Mucosa of rectum (tissue), 2 donors: ENCODE results near the gene CALML3.
"Not testable (repeated sequence)": the region's sequence is repeated elsewhere in the genome, so short reads cannot be mapped to it uniquely, and the experiment has no call there.

ENCODE experiments used
- H3K27ac ChIP-seq, 2 donors: one replicate each; pipeline ENCODE4 v1.7.0; 2013; ENCODE audit warnings: inconsistent platforms in 2 of 2, low read depth in 2 of 2, low read length in 2 of 2
- H3K27me3 ChIP-seq, 2 donors: one replicate each; pipeline ENCODE4 v1.7.0; 2013; ENCODE audit warnings: low read length in 2 of 2; ENCODE audit not compliant: control insufficient read depth in 2 of 2, insufficient read depth in 2 of 2
- H3K36me3 ChIP-seq, 2 donors: one replicate each; pipeline ENCODE4 v1.7.0; 2013; ENCODE audit warnings: low read length in 2 of 2; ENCODE audit not compliant: control insufficient read depth in 2 of 2, insufficient read depth in 2 of 2
- H3K4me1 ChIP-seq, 2 donors: one replicate each; pipeline ENCODE4 v1.7.0; 2013; ENCODE audit warnings: low read length in 2 of 2, mild to moderate bottlenecking in 1 of 2; ENCODE audit not compliant: control insufficient read depth in 2 of 2, insufficient read depth in 2 of 2
- H3K4me3 ChIP-seq, 2 donors: one replicate each; pipeline ENCODE4 v1.7.0; 2013; ENCODE audit warnings: low read length in 2 of 2
- H3K9ac ChIP-seq, 2 donors: one replicate each; pipeline ENCODE4 v1.7.0; 2013; ENCODE audit warnings: low read length in 2 of 2, low read depth in 1 of 2, mild to moderate bottlenecking in 1 of 2
- H3K9me3 ChIP-seq, 2 donors: one replicate each; pipeline ENCODE4 v1.7.0; 2013; ENCODE audit warnings: low read length in 2 of 2; ENCODE audit not compliant: control insufficient read depth in 2 of 2
- donor health status: healthy.
- donor health status: Normal muscosa, but diverticular disease.

Gene CALML3

DNA sequence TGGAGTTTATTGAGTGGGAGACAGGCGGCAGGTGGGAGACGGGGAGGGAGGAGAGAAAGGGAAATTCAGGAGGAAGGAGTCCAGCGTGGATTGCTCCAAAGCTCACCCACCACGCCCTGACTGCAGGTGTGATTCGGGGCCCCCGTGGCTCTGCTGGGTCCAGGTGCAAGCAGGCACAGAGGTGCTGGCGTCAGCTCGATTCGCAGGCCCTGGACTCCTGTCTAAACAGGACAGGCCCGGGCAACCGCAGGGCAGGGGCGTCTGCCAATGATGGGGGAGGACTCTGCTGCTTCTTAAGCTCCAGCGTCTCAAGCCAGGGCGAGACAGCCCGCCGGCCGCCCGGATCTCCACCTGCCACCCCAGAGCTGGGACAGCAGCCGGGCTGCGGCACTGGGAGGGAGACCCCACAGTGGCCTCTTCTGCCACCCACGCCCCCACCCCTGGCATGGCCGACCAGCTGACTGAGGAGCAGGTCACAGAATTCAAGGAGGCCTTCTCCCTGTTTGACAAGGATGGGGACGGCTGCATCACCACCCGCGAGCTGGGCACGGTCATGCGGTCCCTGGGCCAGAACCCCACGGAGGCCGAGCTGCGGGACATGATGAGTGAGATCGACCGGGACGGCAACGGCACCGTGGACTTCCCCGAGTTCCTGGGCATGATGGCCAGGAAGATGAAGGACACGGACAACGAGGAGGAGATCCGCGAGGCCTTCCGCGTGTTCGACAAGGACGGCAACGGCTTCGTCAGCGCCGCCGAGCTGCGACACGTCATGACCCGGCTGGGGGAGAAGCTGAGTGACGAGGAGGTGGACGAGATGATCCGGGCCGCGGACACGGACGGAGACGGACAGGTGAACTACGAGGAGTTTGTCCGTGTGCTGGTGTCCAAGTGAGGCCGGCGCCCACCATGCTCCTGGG lies at the start of gene CALML3:
Gene CALML3 (plus strand): TSS at position 321 of the 920 bp plus-strand sequence. CDS start 125 bp downstream, at position 446.
- Histone ChIP-seq H3K27me3 (no peaks in the 10 kb centered on the region), H3K36me3 (no peaks in the 10 kb centered on the region), H3K27ac (no peak within 1 kb of the TSS), H3K9ac (no peak within 1 kb of the TSS), H3K9me3 (no peaks in the 10 kb centered on the region), H3K4me1 (peaks cover 0 to 7% of the 10 kb centered on the region in 2 donors), H3K4me3 (no peak within 1 kb of the TSS)

DNA sequence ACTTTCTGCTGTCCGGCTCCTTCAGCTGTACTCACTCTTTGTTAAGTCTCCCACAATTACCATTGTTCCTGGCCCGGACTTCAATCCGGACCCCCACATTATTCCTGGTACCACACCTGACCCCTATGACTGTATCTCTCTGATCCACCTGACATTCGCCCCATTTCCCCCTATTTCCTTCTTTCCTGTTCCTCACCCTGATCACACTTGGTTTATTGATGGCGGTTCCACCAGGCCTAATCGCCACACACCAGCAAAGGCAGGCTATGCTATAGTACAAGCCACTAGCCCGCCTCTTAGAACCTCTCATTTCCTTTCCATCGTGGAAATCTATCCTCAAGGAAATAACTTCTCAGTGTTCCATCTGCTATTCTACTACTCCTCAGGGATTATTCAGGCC lies 49.7 kb upstream of the CALML3 start:
- not testable (repeated sequence) for H3K27me3 ChIP-seq, H3K36me3 ChIP-seq, H3K9me3 ChIP-seq, H3K4me1 ChIP-seq, H3K9ac ChIP-seq, H3K4me3 ChIP-seq, H3K27ac ChIP-seq

DNA sequence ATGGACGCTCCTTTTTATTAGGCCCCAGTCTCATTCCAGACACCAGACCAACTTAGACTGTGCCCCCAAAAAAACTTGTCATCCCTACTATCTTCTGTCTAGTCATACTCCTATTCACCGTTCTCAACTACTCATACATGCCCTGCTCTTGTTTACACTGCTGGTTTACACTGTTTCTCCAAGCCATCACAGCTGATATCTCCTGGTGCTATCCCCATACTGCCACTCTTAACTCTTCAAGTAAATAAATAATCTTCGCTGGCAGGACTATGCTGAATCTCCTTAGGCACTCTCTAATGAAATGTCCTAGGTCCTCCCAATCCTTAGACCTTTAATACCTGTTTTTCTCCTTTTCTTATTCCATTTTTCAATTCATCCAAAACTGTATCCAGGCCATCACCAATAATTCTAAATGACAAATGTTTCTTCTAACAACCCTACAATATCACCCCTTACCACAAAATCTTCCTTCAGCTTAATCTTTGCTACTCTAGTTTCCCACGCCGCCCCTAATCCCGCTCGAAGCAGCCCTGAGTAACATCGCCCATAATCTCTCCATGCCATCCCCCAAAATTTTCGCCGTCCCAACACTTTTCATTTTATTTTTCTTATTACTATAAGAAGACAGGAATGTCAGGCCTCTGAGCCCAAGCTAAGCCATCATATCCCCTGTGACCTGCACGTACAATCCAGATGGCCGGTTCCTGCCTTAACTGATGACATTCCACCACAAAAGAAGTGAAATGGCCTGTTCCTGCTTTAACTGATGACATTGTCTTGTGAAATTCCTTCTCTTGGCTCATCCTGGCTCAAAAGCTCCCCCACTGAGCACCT lies 48.6 kb upstream of the CALML3 start:
- not testable (repeated sequence) for H3K27ac ChIP-seq, H3K36me3 ChIP-seq, H3K4me3 ChIP-seq, H3K9me3 ChIP-seq, H3K4me1 ChIP-seq, H3K9ac ChIP-seq, H3K27me3 ChIP-seq

DNA sequence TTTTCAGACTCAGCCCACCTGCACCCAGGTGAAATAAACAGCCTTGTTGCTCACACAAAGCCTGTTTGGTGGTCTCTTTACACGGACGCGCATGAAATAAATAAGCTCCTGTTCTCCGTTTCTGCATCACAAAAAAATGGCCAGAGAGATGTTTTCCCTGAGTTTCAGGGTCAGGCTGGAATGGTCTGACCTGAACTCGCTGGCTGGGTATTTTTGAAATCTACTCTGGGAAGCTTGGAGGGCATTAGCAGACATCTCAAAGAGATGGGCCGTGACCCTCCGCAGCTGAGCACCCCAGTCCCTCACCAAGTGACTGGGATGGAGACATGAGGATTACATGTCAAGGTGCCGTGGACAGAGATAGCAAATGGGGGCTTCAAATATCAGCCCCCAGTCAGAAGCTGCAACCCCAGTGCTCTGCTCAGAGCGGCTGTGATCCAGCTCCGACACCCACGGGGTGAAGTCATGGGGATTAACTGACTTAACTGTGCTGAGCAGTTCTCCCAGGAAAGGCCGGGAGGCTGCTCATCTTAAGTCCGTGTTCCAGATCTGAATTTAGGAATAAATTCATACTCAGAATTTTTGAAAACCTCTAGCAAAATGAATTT lies 47.7 kb upstream of the CALML3 start:
- Histone ChIP-seq H3K4me1 (no peaks in the 10 kb centered on the region), H3K27me3 (no peaks in the 10 kb centered on the region), H3K27ac (no peak overlapping the region), H3K4me3 (no peak overlapping the region), H3K9ac (no peak overlapping the region), H3K36me3 (no peaks in the 10 kb centered on the region), H3K9me3 (no peaks in the 10 kb centered on the region)

DNA sequence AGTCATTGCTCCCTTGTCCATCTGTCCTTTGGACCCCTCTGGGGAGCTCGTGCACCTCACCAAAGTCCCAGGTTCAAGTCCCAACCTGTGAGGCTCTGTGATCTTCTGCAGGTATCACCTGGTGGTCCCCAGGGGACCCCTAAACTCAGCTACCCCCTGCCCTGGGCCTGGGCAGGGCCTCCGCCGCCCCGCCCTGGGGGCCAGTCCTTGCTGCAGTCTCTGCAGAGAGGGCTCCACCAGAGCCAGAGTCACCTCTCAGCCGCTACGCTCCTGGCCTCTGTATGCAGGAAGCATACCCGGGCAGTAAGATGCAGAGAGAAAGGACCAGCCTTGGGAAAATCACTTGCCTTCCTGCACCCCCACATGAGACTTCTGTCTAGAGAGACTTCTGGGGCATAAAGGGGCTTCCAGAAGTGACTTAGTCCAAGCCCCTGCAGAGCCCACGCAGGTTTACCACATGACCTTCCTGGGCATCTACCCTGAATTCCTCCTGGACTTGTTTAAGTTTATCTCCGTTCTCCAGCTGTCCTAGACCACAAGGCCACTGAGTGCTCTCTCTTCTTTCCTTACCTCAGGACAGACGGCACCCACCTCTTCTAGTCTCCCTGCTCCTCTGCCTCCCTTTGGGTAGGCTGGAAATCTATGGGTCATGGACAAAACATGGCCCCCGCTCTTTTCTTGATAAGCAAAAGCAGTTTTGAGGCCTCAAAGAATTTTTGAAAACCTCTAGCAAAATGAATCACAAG lies 46.6 kb upstream of the CALML3 start:
- H3K27ac ChIP-seq, result no peak overlapping the region
- H3K4me3 ChIP-seq, result no peak overlapping the region
- H3K4me1 ChIP-seq, result no peaks in the 10 kb centered on the region
- H3K36me3 ChIP-seq, result no peaks in the 10 kb centered on the region
- no peaks in the 10 kb centered on the region for H3K27me3 ChIP-seq
- H3K9ac ChIP-seq, result no peak overlapping the region
- no peaks in the 10 kb centered on the region for H3K9me3 ChIP-seq

DNA sequence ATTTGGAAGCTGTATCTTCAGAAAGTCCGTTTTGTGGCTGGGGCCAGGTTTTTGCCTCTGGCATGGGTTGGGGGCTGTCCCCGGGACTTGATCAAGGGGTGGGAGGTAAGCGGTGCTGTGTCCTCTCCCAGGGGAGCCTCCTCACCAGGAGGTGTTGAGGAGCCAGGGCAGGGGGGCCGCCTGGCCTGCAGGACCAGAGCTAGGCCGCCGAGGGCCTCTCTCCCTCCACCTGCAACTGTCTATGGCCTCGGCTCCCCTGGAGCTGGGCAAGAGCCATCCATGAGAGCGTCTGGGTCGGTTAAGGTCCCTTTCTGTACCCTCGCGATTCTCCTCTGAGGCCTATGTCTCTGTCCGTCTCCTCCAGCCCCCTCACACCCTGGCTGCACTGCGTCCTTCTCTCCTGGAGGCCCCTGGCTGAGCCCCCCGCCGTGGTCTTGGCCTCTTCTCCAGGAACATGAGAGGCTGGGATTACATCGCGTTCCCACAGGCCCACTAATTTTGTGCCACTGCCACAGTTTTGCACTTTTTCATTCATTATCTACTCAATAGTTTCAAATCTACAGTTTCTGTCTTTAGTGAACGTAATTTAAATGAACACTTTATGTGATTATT lies 46.0 kb upstream of the CALML3 start:
- no peaks in the 10 kb centered on the region for H3K9me3 ChIP-seq
- H3K4me1 ChIP-seq, result no peaks in the 10 kb centered on the region

DNA sequence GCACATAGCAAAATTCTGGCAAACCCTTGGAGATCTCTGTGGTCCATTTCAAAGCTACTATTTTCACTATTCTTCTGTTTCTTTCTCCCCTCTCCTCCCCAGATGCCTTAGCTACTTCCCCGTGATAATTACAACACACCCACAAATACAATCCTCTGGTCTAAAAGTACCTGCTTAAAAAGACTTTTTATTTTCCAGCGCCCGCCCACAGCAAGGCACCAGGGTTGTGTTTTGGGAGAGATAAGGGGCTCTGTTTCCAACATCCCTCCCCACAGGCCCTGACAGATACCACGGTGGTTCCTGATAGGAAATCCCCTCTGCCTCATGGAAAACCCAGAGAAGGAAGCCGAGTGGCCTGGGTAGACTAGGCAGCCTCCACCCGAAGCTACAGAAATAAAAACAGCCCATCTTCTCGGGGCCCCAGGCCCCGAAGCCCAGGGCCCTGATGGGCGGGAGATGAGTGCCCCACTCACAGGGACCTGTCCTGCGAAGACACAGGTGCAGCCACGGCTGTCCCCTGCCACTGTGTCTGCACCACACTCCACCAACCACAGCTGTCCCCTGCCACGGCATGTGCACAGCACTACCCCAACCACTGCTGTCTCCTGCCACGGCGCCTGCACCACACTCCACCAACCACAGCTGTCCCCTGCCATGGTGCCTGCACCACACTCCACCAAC lies 45.1 kb upstream of the CALML3 start:
- H3K4me1 ChIP-seq, result no peaks in the 10 kb centered on the region
- H3K9ac ChIP-seq, result no peak overlapping the region
- no peaks in the 10 kb centered on the region for H3K9me3 ChIP-seq
- H3K36me3 ChIP-seq, result no peaks in the 10 kb centered on the region
- H3K4me3 ChIP-seq, result no peak overlapping the region
- no peaks in the 10 kb centered on the region for H3K27me3 ChIP-seq
- H3K27ac ChIP-seq, result no peak overlapping the region

More for the DNA sequence above, 46.0 kb upstream of the CALML3 start:
- Histone ChIP-seq H3K27me3 (no peaks in the 10 kb centered on the region), H3K4me3 (no peak overlapping the region), H3K36me3 (no peaks in the 10 kb centered on the region), H3K27ac (no peak overlapping the region), H3K9ac (no peak overlapping the region)

DNA sequence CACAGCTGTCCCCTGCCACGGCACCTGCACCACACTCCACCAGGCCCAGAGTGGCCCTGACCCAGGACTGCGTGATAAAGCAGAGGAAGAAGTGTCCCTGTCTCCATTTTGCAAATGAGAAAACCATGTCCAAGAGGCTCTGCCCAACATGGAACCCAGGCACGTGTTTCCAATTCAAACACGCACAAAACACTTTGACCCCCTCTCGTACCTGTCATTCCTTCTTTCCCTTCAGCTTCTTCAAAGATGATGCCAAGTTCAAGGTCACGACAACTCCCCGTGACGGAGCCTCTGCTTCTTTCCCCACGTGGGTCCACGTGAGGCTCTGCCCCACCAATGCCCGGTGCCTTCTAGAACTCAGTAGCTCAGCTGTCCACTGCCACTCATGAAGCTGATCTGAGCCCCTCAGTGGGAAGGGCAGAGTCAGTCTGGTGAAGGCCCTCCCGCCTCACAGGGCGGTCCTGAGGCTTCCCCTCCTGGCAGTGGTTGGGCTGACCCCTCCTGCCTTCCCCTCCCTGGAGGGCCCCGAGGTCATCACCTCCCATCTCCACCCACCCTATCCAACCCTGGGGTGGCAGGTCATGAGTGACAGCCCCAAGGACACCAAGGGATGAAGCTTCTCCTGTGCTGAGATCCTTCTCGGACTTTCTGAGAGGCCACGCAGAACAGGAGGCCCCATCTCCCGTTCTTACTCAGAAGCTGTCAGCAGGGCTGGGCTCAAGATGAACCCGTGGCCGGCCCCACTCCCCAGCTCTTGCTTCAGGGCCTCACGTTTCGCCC lies 44.4 kb upstream of the CALML3 start:
- no peaks in the 10 kb centered on the region for H3K4me1 ChIP-seq
- no peaks in the 10 kb centered on the region for H3K36me3 ChIP-seq
- no peaks in the 10 kb centered on the region for H3K9me3 ChIP-seq
- no peak overlapping the region for H3K4me3 ChIP-seq
- H3K27me3 ChIP-seq, result no peaks in the 10 kb centered on the region
- H3K9ac ChIP-seq, result no peak overlapping the region
- H3K27ac ChIP-seq, result no peak overlapping the region
